A549 (cell line): ENCODE data around the gene ATP6V0E1. TPM values are rescaled to one million over a fixed set of nuclear protein-coding genes. Genes with fewer than 3 reads are reported as not detected.
A peak's percentile ranks its signal among the peaks of the same experiment; 100 is the strongest.

ENCODE experiments used
- ATAC-seq, 2 experiments: fragments of 200-7000 bp in 1 of 2; fragments of >200 bp in 1 of 2; cut with Nextera tagmentation in 1 of 2; cut with Tn5 transposase in 1 of 2; 3 replicates each; pipeline versions ENCODE4 v1.8.0 to v1.9.1; 2018 to 2020; ENCODE audit warnings: mild to moderate bottlenecking in 1 of 2, moderate library complexity in 1 of 2
- CTCF ChIA-PET: fragments of 300-600 bp; sonication (Branson Sonifier 250); formaldehyde crosslinking; extraction: SDS; loops from one replicate; lab custom pipeline; 2021; ENCODE audit warnings: antibody characterized with exemption, inconsistent platforms; lab: Yijun Ruan, JAX
- POLR2A ChIA-PET: fragments of 350-600 bp; formaldehyde crosslinking; extraction: SDS; loops from one replicate; lab custom pipeline; 2021; ENCODE audit warnings: antibody characterized with exemption, inconsistent platforms; lab: Yijun Ruan, JAX
- DNase-seq, 2 experiments: peaks; one replicate each; pipeline versions ENCODE4 v3.0.0 to v3.0.0-alpha.2; 2011 to 2016; ENCODE audit warnings: low read depth in 1 of 2, low spot score in 1 of 2
- FAIRE-seq: peaks from 2 replicates; lab custom pipeline; 2011; peaks lifted over from hg19 to GRCh38; lab: Jason Lieb, UNC
- H3K27ac ChIP-seq, 2 experiments: fragments of >200 bp; sonication (Bioruptor Twin); formaldehyde crosslinking; 3 replicates each; pipeline ENCODE4 v1.5.1; 2016 to 2017
- H3K4me1 ChIP-seq: fragments of >200 bp; sonication (Bioruptor Twin); formaldehyde crosslinking; 3 replicates; pipeline ENCODE4 v1.6.1; 2016
- H3K4me2 ChIP-seq: fragments of >200 bp; sonication (Bioruptor Twin); formaldehyde crosslinking; 3 replicates; pipeline ENCODE4 v1.6.1; 2016
- H3K4me3 ChIP-seq: fragments of >200 bp; sonication (Bioruptor Twin); formaldehyde crosslinking; 3 replicates; pipeline ENCODE4 v1.5.1; 2016
- H3K9me3 ChIP-seq: fragments of >200 bp; sonication (Bioruptor Twin); formaldehyde crosslinking; 3 replicates; pipeline ENCODE4 v1.6.1; 2016
- BHLHE40 ChIP-seq: IDR thresholded peaks from 2 replicates; pipeline ENCODE4 v1.6.1; 2012; ENCODE audit warnings: low read depth, low read length, inconsistent platforms
- FOSL2 ChIP-seq, 2 experiments: fragments of 450-650 bp in 1 of 2; fragments of >200 bp in 1 of 2; sonication (Bioruptor Twin) in 1 of 2; formaldehyde crosslinking; IDR thresholded peaks; 2 replicates each; pipeline versions ENCODE4 v1.5.0 to v1.6.1; 2016 to 2020; ENCODE audit warnings: mild to moderate bottlenecking in 1 of 2, moderate library complexity in 1 of 2
- HOXA7 ChIP-seq: fragments of 250-450 bp; sonication (Bioruptor Pico); IDR thresholded peaks from 2 replicates; pipeline ENCODE4 v1.5.0; 2020; ENCODE audit warnings: mild to moderate bottlenecking, moderate library complexity
- HOXB13 ChIP-seq: fragments of 250-450 bp; sonication (Bioruptor Pico); IDR thresholded peaks from 2 replicates; pipeline ENCODE4 v1.5.0; 2020; ENCODE audit warnings: low read depth, mild to moderate bottlenecking, moderate library complexity
- KDM1A ChIP-seq: fragments of 200-600 bp; sonication (generic); IDR thresholded peaks from 2 replicates; pipeline ENCODE4 v1.6.1; 2016; ENCODE audit warnings: low read depth, mild to moderate bottlenecking
- KDM5A ChIP-seq: fragments of 200-600 bp; sonication (generic); IDR thresholded peaks from 2 replicates; pipeline ENCODE4 v1.6.1; 2016; ENCODE audit warnings: antibody characterized with exemption, mild to moderate bottlenecking
- MAFK ChIP-seq: fragments of 450-650 bp; IDR thresholded peaks from 2 replicates; pipeline ENCODE4 v1.6.1; 2014; ENCODE audit not compliant: partially characterized antibody
- MAZ ChIP-seq: fragments of 150-350 bp; IDR thresholded peaks from 2 replicates; pipeline ENCODE4 v1.6.1; 2014; ENCODE audit warnings: antibody characterized with exemption, low read depth, low read length, borderline replicate concordance
- NFE2L2 ChIP-seq: fragments of 150-350 bp; conservative IDR thresholded peaks from 2 replicates; pipeline ENCODE4 v1.6.1; 2014; ENCODE audit warnings: low read length
- PHF8 ChIP-seq: fragments of 200-600 bp; sonication (generic); IDR thresholded peaks from 2 replicates; pipeline ENCODE4 v1.6.1; 2016; ENCODE audit warnings: low read depth, mild to moderate bottlenecking, antibody characterized with exemption, moderate library complexity, borderline replicate concordance
- POLR2A ChIP-seq: IDR thresholded peaks from 2 replicates; pipeline ENCODE4 v1.6.1; 2012; ENCODE audit warnings: mild to moderate bottlenecking, low read length
- SMC3 ChIP-seq: fragments of >200 bp; sonication (Bioruptor Twin); formaldehyde crosslinking; IDR thresholded peaks from 3 replicates; pipeline ENCODE4 v1.6.1; 2018; ENCODE audit warnings: inconsistent platforms
- WGBS: methylation state at CpG from one replicate; pipeline ENCODE4 v1.1.6; 2017; ENCODE audit errors: missing lambda C conversion rate; 5-methylcytosine and 5-hydroxymethylcytosine counted together
- polyA plus RNA-seq, 4 experiments: library from polyadenylated mRNA; depleted of rRNA in 3 of 4; stranded (reverse); fragments of >200 nt; fragmentation: RNase III in 1 of 4; extraction: RNeasy Plus Mini Kit Qiagen cat#74134 plus additional on column Dnase treatment in 1 of 4; gene quantifications; 2 replicates in 3 of 4; 3 replicates in 1 of 4; pipeline ENCODE4 v1.2.3, GENCODE V29; 2011 to 2017
- TF ChIP-seq, protein P1 (sequence below): fragments of >200 bp; sonication (Bioruptor Twin); formaldehyde crosslinking; IDR thresholded peaks from 3 replicates; pipeline ENCODE4 v1.6.1; 2016
- TF ChIP-seq, protein P2 (sequence below): fragments of 250-450 bp; sonication (Bioruptor Pico); IDR thresholded peaks from 2 replicates; pipeline ENCODE4 v1.5.0; 2020; ENCODE audit warnings: low read depth, mild to moderate bottlenecking, moderate library complexity
- TF ChIP-seq, protein P3 (sequence below): fragments of 200-600 bp; sonication (generic); IDR thresholded peaks from 2 replicates; pipeline ENCODE4 v1.6.1; 2016; ENCODE audit warnings: antibody characterized with exemption, mild to moderate bottlenecking, moderate library complexity
- TF ChIP-seq, protein P4 (sequence below): fragments of >200 bp; sonication (Bioruptor Twin); formaldehyde crosslinking; IDR thresholded peaks from 3 replicates; pipeline ENCODE4 v1.5.1; 2016

The ATP6V0E1 gene
- polyA plus RNA-seq, 2 of the 4 experiments (the other 2 are of a cell fraction) = 297 to 344 TPM

DNA sequence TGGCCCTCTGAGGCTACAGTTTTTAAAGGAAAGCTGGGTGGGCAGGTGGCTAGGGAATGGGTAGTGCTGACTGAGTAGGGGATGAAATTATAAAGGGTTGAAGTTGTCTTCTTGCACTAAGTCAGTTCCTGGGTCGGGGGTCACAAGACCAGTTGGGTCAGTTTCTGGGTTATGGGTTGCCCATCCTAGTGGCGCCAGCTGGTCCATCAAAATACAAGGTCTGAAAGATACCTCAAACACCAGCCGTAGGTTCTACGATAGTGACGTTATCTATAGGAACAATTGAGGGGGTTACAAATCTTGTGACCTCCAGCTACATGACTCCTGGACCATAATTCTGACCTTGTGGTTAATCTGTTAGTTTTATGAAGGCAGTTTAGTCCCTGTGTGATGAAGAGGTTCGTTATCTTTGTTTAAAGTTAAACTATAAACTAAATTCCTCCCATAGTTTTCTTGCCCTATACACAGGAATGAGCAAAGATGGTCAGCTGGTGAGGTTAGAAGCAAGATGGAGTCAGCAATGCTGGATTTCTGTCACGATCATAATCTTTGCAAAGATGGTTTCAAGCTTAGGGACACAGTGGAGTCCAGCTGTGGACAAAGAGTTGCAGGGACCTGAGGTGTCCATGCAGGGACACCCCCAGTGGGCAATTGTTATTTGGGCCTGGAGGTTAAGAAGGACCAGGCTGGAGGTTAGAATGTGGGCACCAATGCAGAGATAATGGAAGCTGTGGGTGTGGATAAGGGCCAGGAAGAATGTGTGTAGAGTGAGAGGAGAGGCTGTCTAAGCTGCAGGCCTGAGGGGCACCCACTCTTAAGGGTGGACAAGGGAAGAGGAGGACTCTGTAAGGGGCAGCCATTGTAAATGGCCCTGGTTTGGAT, 58.6 kb downstream of the ATP6V0E1 start:
- WGBS = 83% methylated on average over 7 of the region's 7 CpGs
- H3K27ac ChIP-seq = no peak overlapping the region

DNA sequence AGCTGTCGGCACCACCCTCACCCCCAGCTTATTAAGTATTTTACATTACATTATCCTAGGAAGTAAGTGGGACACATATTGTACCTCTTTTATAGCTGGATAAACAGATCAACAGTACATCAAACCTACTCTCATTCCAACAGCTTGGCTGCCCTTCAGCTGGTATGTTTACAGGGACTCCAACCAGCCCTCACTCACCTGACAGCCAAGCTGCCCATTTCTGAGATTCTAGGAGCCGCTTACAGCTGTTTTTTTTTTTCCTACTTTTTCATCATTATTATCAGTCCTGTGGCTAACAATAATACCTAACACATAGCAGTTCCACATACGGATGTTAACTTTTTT, 59.2 kb downstream of the ATP6V0E1 start:
- ChIA-PET CTCF (interaction anchor here (0.8 to 1.8 kb wide), 2 partner anchors 64 to 101 kb away, joined by 3 to 5 read pairs; partner anchors contain the start of gene BNIP1), POLR2A (interaction anchor here (0.7 kb wide), 1 partner anchor 282 kb away, joined by 4 read pairs; no protein-coding TSS in a partner anchor)
- ATAC-seq (no peak), FAIRE-seq (no peak), DNase-seq (no peak)
- TF ChIP-seq, protein P1, sequence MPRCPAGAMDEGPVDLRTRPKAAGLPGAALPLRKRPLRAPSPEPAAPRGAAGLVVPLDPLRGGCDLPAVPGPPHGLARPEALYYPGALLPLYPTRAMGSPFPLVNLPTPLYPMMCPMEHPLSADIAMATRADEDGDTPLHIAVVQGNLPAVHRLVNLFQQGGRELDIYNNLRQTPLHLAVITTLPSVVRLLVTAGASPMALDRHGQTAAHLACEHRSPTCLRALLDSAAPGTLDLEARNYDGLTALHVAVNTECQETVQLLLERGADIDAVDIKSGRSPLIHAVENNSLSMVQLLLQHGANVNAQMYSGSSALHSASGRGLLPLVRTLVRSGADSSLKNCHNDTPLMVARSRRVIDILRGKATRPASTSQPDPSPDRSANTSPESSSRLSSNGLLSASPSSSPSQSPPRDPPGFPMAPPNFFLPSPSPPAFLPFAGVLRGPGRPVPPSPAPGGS = no peak
- no peak for TF ChIP-seq BHLHE40
- no peak for TF ChIP-seq MAZ
- TF ChIP-seq, protein P2, sequence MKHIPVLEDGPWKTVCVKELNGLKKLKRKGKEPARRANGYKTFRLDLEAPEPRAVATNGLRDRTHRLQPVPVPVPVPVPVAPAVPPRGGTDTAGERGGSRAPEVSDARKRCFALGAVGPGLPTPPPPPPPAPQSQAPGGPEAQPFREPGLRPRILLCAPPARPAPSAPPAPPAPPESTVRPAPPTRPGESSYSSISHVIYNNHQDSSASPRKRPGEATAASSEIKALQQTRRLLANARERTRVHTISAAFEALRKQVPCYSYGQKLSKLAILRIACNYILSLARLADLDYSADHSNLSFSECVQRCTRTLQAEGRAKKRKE = no peak
- no peak for TF ChIP-seq NFE2L2
- no peak overlapping the region for H3K4me3 ChIP-seq
- no peak overlapping the region for H3K27ac ChIP-seq
- WGBS = 87% methylated on average over 3 of the region's 3 CpGs
- no peak overlapping the region for H3K4me2 ChIP-seq
- H3K9me3 ChIP-seq = no peaks in the 10 kb centered on the region
- H3K4me1 ChIP-seq = no peaks in the 10 kb centered on the region

More for the DNA sequence above, 58.6 kb downstream of the ATP6V0E1 start:
- no peaks in the 10 kb centered on the region for H3K4me1 ChIP-seq
- no peak for TF ChIP-seq POLR2A
- no peak for TF ChIP-seq KDM5A
- no peak for TF ChIP-seq MAFK
- no peak for TF ChIP-seq HOXB13 (CRISPR knock-in tag)
- no peak for TF ChIP-seq PHF8
- no peak for TF ChIP-seq KDM1A
- no peak for TF ChIP-seq SMC3
- TF ChIP-seq, protein P1 = no peak
- TF ChIP-seq HOXA7 (CRISPR knock-in tag) = no peak
- TF ChIP-seq, protein P3, sequence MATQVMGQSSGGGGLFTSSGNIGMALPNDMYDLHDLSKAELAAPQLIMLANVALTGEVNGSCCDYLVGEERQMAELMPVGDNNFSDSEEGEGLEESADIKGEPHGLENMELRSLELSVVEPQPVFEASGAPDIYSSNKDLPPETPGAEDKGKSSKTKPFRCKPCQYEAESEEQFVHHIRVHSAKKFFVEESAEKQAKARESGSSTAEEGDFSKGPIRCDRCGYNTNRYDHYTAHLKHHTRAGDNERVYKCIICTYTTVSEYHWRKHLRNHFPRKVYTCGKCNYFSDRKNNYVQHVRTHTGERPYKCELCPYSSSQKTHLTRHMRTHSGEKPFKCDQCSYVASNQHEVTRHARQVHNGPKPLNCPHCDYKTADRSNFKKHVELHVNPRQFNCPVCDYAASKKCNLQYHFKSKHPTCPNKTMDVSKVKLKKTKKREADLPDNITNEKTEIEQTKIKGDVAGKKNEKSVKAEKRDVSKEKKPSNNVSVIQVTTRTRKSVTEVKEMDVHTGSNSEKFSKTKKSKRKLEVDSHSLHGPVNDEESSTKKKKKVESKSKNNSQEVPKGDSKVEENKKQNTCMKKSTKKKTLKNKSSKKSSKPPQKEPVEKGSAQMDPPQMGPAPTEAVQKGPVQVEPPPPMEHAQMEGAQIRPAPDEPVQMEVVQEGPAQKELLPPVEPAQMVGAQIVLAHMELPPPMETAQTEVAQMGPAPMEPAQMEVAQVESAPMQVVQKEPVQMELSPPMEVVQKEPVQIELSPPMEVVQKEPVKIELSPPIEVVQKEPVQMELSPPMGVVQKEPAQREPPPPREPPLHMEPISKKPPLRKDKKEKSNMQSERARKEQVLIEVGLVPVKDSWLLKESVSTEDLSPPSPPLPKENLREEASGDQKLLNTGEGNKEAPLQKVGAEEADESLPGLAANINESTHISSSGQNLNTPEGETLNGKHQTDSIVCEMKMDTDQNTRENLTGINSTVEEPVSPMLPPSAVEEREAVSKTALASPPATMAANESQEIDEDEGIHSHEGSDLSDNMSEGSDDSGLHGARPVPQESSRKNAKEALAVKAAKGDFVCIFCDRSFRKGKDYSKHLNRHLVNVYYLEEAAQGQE = no peak
- TF ChIP-seq, protein P4, sequence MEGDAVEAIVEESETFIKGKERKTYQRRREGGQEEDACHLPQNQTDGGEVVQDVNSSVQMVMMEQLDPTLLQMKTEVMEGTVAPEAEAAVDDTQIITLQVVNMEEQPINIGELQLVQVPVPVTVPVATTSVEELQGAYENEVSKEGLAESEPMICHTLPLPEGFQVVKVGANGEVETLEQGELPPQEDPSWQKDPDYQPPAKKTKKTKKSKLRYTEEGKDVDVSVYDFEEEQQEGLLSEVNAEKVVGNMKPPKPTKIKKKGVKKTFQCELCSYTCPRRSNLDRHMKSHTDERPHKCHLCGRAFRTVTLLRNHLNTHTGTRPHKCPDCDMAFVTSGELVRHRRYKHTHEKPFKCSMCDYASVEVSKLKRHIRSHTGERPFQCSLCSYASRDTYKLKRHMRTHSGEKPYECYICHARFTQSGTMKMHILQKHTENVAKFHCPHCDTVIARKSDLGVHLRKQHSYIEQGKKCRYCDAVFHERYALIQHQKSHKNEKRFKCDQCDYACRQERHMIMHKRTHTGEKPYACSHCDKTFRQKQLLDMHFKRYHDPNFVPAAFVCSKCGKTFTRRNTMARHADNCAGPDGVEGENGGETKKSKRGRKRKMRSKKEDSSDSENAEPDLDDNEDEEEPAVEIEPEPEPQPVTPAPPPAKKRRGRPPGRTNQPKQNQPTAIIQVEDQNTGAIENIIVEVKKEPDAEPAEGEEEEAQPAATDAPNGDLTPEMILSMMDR = no peak
- TF ChIP-seq FOSL2 (IDR thresholded peaks at IDR 0.05) = no peak
- TF ChIP-seq FOSL2 (CRISPR knock-in tag; IDR thresholded peaks at IDR 0.05) = no peak
- ChIA-PET CTCF (interaction anchor here (0.8 to 1.8 kb wide), 2 partner anchors 63 to 102 kb away, joined by 3 to 5 read pairs; partner anchors contain the start of gene BNIP1), POLR2A (no interaction called here)
- no peak overlapping the region for H3K4me3 ChIP-seq
- H3K4me2 ChIP-seq = no peak overlapping the region
- FAIRE-seq (no peak), ATAC-seq (peak in 1 of 2 experiments; percentile 36; a peak in 2 of 6 replicates), DNase-seq (no peak)
- no peaks in the 10 kb centered on the region for H3K9me3 ChIP-seq
